ENCODE results near the gene ZNF764. TPM values are rescaled to one million over a fixed set of nuclear protein-coding genes. Genes with fewer than 3 reads are reported as not detected.

Gene ZNF764
- polyA plus RNA-seq, 1 donor (not counting 4 experiments of a cell fraction or from before 2014, with no cell fraction given): 1.6 TPM

- no peak for FAIRE-seq
Observed at GRCh38 chr16:30535777-30536190, 22.4 kb downstream of the ZNF764 start.

GRCh38 chr16:30535106-30535776, 22.9 kb downstream of the ZNF764 start:
- H3K9me1 ChIP-seq (ENCODE audit: control insufficient read depth, extremely low read depth, insufficient read depth, low read length): no peaks in the 10 kb centered on the region
- peak overlapping the region; percentile 96 for H3K9ac ChIP-seq (ENCODE audit: control insufficient read depth, extremely low read depth, insufficient read depth, low read length)
- peak overlapping the region; percentile 94 for H2AFZ ChIP-seq (ENCODE audit: control insufficient read depth, low read length)
- DNase-seq (ENCODE audit: low read depth, low spot score) (no peak), FAIRE-seq (no peak)
- no peaks in the 10 kb centered on the region for H4K20me1 ChIP-seq (ENCODE audit: control insufficient read depth, extremely low read depth, insufficient read depth, low read length)
- H3K4me2 ChIP-seq (ENCODE audit: control insufficient read depth, extremely low read depth, insufficient read depth, low read depth, low read length): peak overlapping the region; percentile 97
- H3K9me3 ChIP-seq (ENCODE audit: control insufficient read depth, low read depth, low read length): no peaks in the 10 kb centered on the region
- no peaks in the 10 kb centered on the region for H3K36me3 ChIP-seq (ENCODE audit: control insufficient read depth in 2 of 2, extremely low read depth in 1 of 2, insufficient read depth in 2 of 2, low read length in 2 of 2)
- H3K79me2 ChIP-seq (ENCODE audit: control insufficient read depth, insufficient read depth, low read length): peaks cover 11% of the 10 kb centered on the region
- no peak for TF ChIP-seq CTCF (optimal IDR thresholded peaks at IDR 0.05 in 1 of 3, IDR thresholded peaks at IDR 0.05 in 1 of 3, conservative IDR thresholded peaks at IDR 0.05 in 1 of 3; ENCODE audit: extremely low read depth in 1 of 3, insufficient read depth in 2 of 3, low read length in 3 of 3)
- no peak for TF ChIP-seq EZH2 (IDR thresholded peaks at IDR 0.05; ENCODE audit: low read length)
- dilution Hi-C loops (cut with MboI; ENCODE audit: extremely low pct_ligation_motif_present, low sequenced_read_pairs): no loop called here
- peak overlapping the region; percentile 52 to 95 (median 88) for H3K4me3 ChIP-seq (ENCODE audit: control insufficient read depth in 2 of 3, extremely low read depth in 1 of 3, insufficient read depth in 2 of 3, low read depth in 1 of 3, low read length in 3 of 3)
- H3K27me3 ChIP-seq (ENCODE audit: control insufficient read depth, extremely low read depth, insufficient read depth, low read length): no peaks in the 10 kb centered on the region
- peak overlapping the region; percentile 95 for H3K27ac ChIP-seq (ENCODE audit: control insufficient read depth, insufficient read depth, low read length)
- H3K4me1 ChIP-seq (ENCODE audit: control insufficient read depth, extremely low read depth, insufficient read depth, low read length): peaks cover 11% of the 10 kb centered on the region

More at GRCh38 chr16:30535777-30536190, 22.4 kb downstream of the ZNF764 start:
- no peaks in the 10 kb centered on the region for H3K9me3 ChIP-seq (ENCODE audit: control insufficient read depth, low read depth, low read length)
- peak overlapping the region; percentile 95 for H3K27ac ChIP-seq (ENCODE audit: control insufficient read depth, insufficient read depth, low read length)
- peak overlapping the region; percentile 52 to 95 (median 88) for H3K4me3 ChIP-seq (ENCODE audit: control insufficient read depth in 2 of 3, extremely low read depth in 1 of 3, insufficient read depth in 2 of 3, low read depth in 1 of 3, low read length in 3 of 3)
- H3K36me3 ChIP-seq (ENCODE audit: control insufficient read depth in 2 of 2, extremely low read depth in 1 of 2, insufficient read depth in 2 of 2, low read length in 2 of 2): no peaks in the 10 kb centered on the region
- peak overlapping the region; percentile 97 for H3K4me2 ChIP-seq (ENCODE audit: control insufficient read depth, extremely low read depth, insufficient read depth, low read depth, low read length)
- dilution Hi-C loops (cut with MboI; ENCODE audit: extremely low pct_ligation_motif_present, low sequenced_read_pairs): no loop called here
- peaks cover 11% of the 10 kb centered on the region for H3K4me1 ChIP-seq (ENCODE audit: control insufficient read depth, extremely low read depth, insufficient read depth, low read length)
- peak overlapping the region; percentile 72 for H2AFZ ChIP-seq (ENCODE audit: control insufficient read depth, low read length)
- TF ChIP-seq CTCF (optimal IDR thresholded peaks at IDR 0.05 in 1 of 3, IDR thresholded peaks at IDR 0.05 in 1 of 3, conservative IDR thresholded peaks at IDR 0.05 in 1 of 3; ENCODE audit: extremely low read depth in 1 of 3, insufficient read depth in 2 of 3, low read length in 3 of 3) (peak; percentile 69 to 95 (median 74)), EZH2 (IDR thresholded peaks at IDR 0.05; ENCODE audit: low read length) (no peak)
- peaks cover 11% of the 10 kb centered on the region for H3K79me2 ChIP-seq (ENCODE audit: control insufficient read depth, insufficient read depth, low read length)
- H4K20me1 ChIP-seq (ENCODE audit: control insufficient read depth, extremely low read depth, insufficient read depth, low read length): no peaks in the 10 kb centered on the region
- H3K9ac ChIP-seq (ENCODE audit: control insufficient read depth, extremely low read depth, insufficient read depth, low read length): peak overlapping the region; percentile 96
- H3K27me3 ChIP-seq (ENCODE audit: control insufficient read depth, extremely low read depth, insufficient read depth, low read length): no peaks in the 10 kb centered on the region
- no peak for DNase-seq (ENCODE audit: low read depth, low spot score)
- H3K9me1 ChIP-seq (ENCODE audit: control insufficient read depth, extremely low read depth, insufficient read depth, low read length): no peaks in the 10 kb centered on the region
